Skeletal muscle satellite cell (primary cell): ENCODE data around the gene SRRD.

Source experiments
- H3K27me3 ChIP-seq: 2 replicates; pipeline ENCODE4 v1.7.0; 2013; ENCODE audit warnings: low read length; ENCODE audit not compliant: control insufficient read depth, insufficient read depth
- H3K36me3 ChIP-seq: 2 replicates; pipeline ENCODE4 v1.7.0; 2013; ENCODE audit warnings: mild to moderate bottlenecking, control low read depth, low read length; ENCODE audit not compliant: insufficient read depth
- H3K4me1 ChIP-seq: 2 replicates; pipeline ENCODE4 v1.7.0; 2013; ENCODE audit warnings: low read length; ENCODE audit not compliant: control insufficient read depth, insufficient read depth
- H3K4me2 ChIP-seq: 2 replicates; pipeline ENCODE4 v1.7.0; 2013; ENCODE audit warnings: mild to moderate bottlenecking, low read length
- H3K4me3 ChIP-seq: 2 replicates; pipeline ENCODE4 v1.7.0; 2013; ENCODE audit warnings: low read length
- H3K9ac ChIP-seq: 2 replicates; pipeline ENCODE4 v1.7.0; 2013; ENCODE audit warnings: mild to moderate bottlenecking, low read depth, low read length, moderate library complexity
- H3K9me3 ChIP-seq: replicated peaks from 2 replicates; pipeline ENCODE4 v1.7.0; 2013; ENCODE audit warnings: mild to moderate bottlenecking, control low read depth, low read length

Gene SRRD

GRCh38 chr22:26477341-26477731 lies 6.3 kb upstream of the SRRD start:
- Histone ChIP-seq H3K4me1 (peaks cover 21% of the 10 kb centered on the region), H3K27me3 (no peaks in the 10 kb centered on the region), H3K9me3 (no peaks in the 10 kb centered on the region), H3K36me3 (peaks cover 33% of the 10 kb centered on the region), H3K4me3 (no peak overlapping the region), H3K4me2 (no peak overlapping the region), H3K9ac (no peak overlapping the region)

- peaks cover 24% of the 10 kb centered on the region for H3K36me3 ChIP-seq
- H3K27me3 ChIP-seq = no peaks in the 10 kb centered on the region
- H3K4me3 ChIP-seq = no peak overlapping the region
- H3K4me2 ChIP-seq = peak overlapping the region; percentile 8
- no peak overlapping the region for H3K9ac ChIP-seq
- H3K4me1 ChIP-seq = peaks cover 28% of the 10 kb centered on the region
- H3K9me3 ChIP-seq = no peaks in the 10 kb centered on the region
Measured at GRCh38 chr22:26479043-26479791, 4.5 kb upstream of the SRRD start.

GRCh38 chr22:26479792-26480610 lies 3.7 kb upstream of the SRRD start:
- Histone ChIP-seq H3K4me2 (peak overlapping the region; percentile 8), H3K27me3 (no peaks in the 10 kb centered on the region), H3K4me1 (peaks cover 30% of the 10 kb centered on the region), H3K36me3 (peaks cover 24% of the 10 kb centered on the region), H3K9ac (no peak overlapping the region), H3K9me3 (no peaks in the 10 kb centered on the region), H3K4me3 (no peak overlapping the region)

GRCh38 chr22:26480611-26480932 lies 3.1 kb upstream of the SRRD start:
- peaks cover 34% of the 10 kb centered on the region for H3K4me1 ChIP-seq
- H3K4me2 ChIP-seq = no peak overlapping the region
- H3K9ac ChIP-seq = no peak overlapping the region
- H3K9me3 ChIP-seq = no peaks in the 10 kb centered on the region
- H3K27me3 ChIP-seq = no peaks in the 10 kb centered on the region
- H3K4me3 ChIP-seq = no peak overlapping the region
- peaks cover 24% of the 10 kb centered on the region for H3K36me3 ChIP-seq

GRCh38 chr22:26481112-26481693 lies 2.5 kb upstream of the SRRD start:
- H3K4me1 ChIP-seq = peaks cover 36% of the 10 kb centered on the region
- H3K4me2 ChIP-seq = no peak overlapping the region
- peaks cover 25% of the 10 kb centered on the region for H3K36me3 ChIP-seq
- no peaks in the 10 kb centered on the region for H3K27me3 ChIP-seq
- H3K4me3 ChIP-seq = no peak overlapping the region
- H3K9me3 ChIP-seq = no peaks in the 10 kb centered on the region
- H3K9ac ChIP-seq = no peak overlapping the region

- Histone ChIP-seq H3K4me1 (peaks cover 34% of the 10 kb centered on the region), H3K9ac (no peak overlapping the region), H3K36me3 (peaks cover 20% of the 10 kb centered on the region), H3K4me3 (no peak overlapping the region), H3K9me3 (no peaks in the 10 kb centered on the region), H3K4me2 (no peak overlapping the region), H3K27me3 (no peaks in the 10 kb centered on the region)
Measured at GRCh38 chr22:26481694-26482093, 2.0 kb upstream of the SRRD start.

- Histone ChIP-seq H3K4me2 (peak overlapping the region; percentile 95), H3K27me3 (no peaks in the 10 kb centered on the region), H3K4me1 (peaks cover 29% of the 10 kb centered on the region), H3K9me3 (no peaks in the 10 kb centered on the region), H3K9ac (peak overlapping the region; percentile 98), H3K36me3 (peaks cover 17% of the 10 kb centered on the region), H3K4me3 (peak overlapping the region; percentile 95)
Measured at GRCh38 chr22:26482161-26482560, 1.5 kb upstream of the SRRD start.

GRCh38 chr22:26483043-26483438 lies 636 bp upstream of the SRRD start:
- Histone ChIP-seq H3K4me2 (peak overlapping the region; percentile 95), H3K4me3 (peak overlapping the region; percentile 95), H3K36me3 (peaks cover 14% of the 10 kb centered on the region), H3K27me3 (no peaks in the 10 kb centered on the region), H3K9ac (peak overlapping the region; percentile 98), H3K4me1 (peaks cover 26% of the 10 kb centered on the region), H3K9me3 (no peaks in the 10 kb centered on the region)

- peak overlapping the region; percentile 98 for H3K9ac ChIP-seq
- H3K36me3 ChIP-seq = peaks cover 22% of the 10 kb centered on the region
- H3K4me2 ChIP-seq = peak overlapping the region; percentile 85
- no peaks in the 10 kb centered on the region for H3K9me3 ChIP-seq
- H3K4me1 ChIP-seq = peaks cover 26% of the 10 kb centered on the region
- H3K27me3 ChIP-seq = no peaks in the 10 kb centered on the region
- H3K4me3 ChIP-seq = peak overlapping the region; percentile 95
Measured at GRCh38 chr22:26484360-26484706, 656 bp downstream of the SRRD start.

- Histone ChIP-seq H3K4me3 (peak overlapping the region; percentile 95), H3K9me3 (no peaks in the 10 kb centered on the region), H3K27me3 (no peaks in the 10 kb centered on the region), H3K4me2 (peak overlapping the region; percentile 85), H3K9ac (peak overlapping the region; percentile 98), H3K4me1 (peaks cover 22% of the 10 kb centered on the region), H3K36me3 (peaks cover 29% of the 10 kb centered on the region)
Measured at GRCh38 chr22:26485013-26485412, 1.3 kb downstream of the SRRD start.

- peaks cover 22% of the 10 kb centered on the region for H3K4me1 ChIP-seq
- H3K9me3 ChIP-seq = no peaks in the 10 kb centered on the region
- peak overlapping the region; percentile 85 for H3K4me2 ChIP-seq
- H3K36me3 ChIP-seq = peaks cover 35% of the 10 kb centered on the region
- H3K9ac ChIP-seq = no peak overlapping the region
- no peak overlapping the region for H3K4me3 ChIP-seq
- no peaks in the 10 kb centered on the region for H3K27me3 ChIP-seq
Measured at GRCh38 chr22:26485806-26486390, 2.2 kb downstream of the SRRD start.
